ENCODE results near the gene ANO8.

Gene ANO8

GRCh38 chr19:17328517-17329365, 5.9 kb downstream of the ANO8 start:
- no peak for DNase-seq

- no peak for DNase-seq
These were observed 6.8 kb downstream of the ANO8 start for GRCh38 chr19:17327654-17328516.

- DNase-seq: no peak
These were observed 7.5 kb downstream of the ANO8 start for GRCh38 chr19:17327068-17327653.

- DNase-seq: no peak
These were observed 8.1 kb downstream of the ANO8 start for GRCh38 chr19:17326595-17326966.

GRCh38 chr19:17325881-17326594, 8.6 kb downstream of the ANO8 start:
- DNase-seq: peak; percentile 77

- no peak for DNase-seq
These were observed 9.5 kb downstream of the ANO8 start for GRCh38 chr19:17325133-17325532.

- DNase-seq: no peak
These were observed 10.1 kb downstream of the ANO8 start for GRCh38 chr19:17324357-17325114.

- no peak for DNase-seq
These were observed 10.7 kb downstream of the ANO8 start for GRCh38 chr19:17323964-17324332.

GRCh38 chr19:17323300-17323963, 11.2 kb downstream of the ANO8 start:
- DNase-seq: no peak

GRCh38 chr19:17322854-17323253, 11.8 kb downstream of the ANO8 start:
- DNase-seq: peak; percentile 45

- no peak for DNase-seq
These were observed 12.8 kb downstream of the ANO8 start for GRCh38 chr19:17321655-17322489.

GRCh38 chr19:17320435-17320834, 14.2 kb downstream of the ANO8 start:
- DNase-seq: no peak

- no peak for DNase-seq
These were observed 15.0 kb downstream of the ANO8 start for GRCh38 chr19:17319473-17320238.

GRCh38 chr19:17318966-17319365, 15.7 kb downstream of the ANO8 start:
- no peak for DNase-seq

GRCh38 chr19:17314007-17314593, 20.6 kb downstream of the ANO8 start:
- no peak for DNase-seq

GRCh38 chr19:17312189-17313113, 22.2 kb downstream of the ANO8 start:
- no peak for DNase-seq

- DNase-seq: no peak
These were observed 23.0 kb downstream of the ANO8 start for GRCh38 chr19:17311455-17312188.

Data from midbrain (tissue), 1 donor.